ENCODE results near the gene KRT84.

- no peak for TF ChIP-seq FOXJ3 (CRISPR knock-in tag; IDR thresholded peaks at IDR 0.05; ENCODE audit: borderline replicate concordance)
- TF ChIP-seq, protein P1, sequence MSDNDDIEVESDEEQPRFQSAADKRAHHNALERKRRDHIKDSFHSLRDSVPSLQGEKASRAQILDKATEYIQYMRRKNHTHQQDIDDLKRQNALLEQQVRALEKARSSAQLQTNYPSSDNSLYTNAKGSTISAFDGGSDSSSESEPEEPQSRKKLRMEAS (CRISPR knock-in tag; IDR thresholded peaks at IDR 0.05) = no peak
- TF ChIP-seq, protein P2, sequence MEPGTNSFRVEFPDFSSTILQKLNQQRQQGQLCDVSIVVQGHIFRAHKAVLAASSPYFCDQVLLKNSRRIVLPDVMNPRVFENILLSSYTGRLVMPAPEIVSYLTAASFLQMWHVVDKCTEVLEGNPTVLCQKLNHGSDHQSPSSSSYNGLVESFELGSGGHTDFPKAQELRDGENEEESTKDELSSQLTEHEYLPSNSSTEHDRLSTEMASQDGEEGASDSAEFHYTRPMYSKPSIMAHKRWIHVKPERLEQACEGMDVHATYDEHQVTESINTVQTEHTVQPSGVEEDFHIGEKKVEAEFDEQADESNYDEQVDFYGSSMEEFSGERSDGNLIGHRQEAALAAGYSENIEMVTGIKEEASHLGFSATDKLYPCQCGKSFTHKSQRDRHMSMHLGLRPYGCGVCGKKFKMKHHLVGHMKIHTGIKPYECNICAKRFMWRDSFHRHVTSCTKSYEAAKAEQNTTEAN (CRISPR knock-in tag; IDR thresholded peaks at IDR 0.05) = no peak
- TF ChIP-seq GABPB1 (CRISPR knock-in tag; IDR thresholded peaks at IDR 0.05) = no peak
- no peak for TF ChIP-seq ZNF232 (CRISPR knock-in tag; IDR thresholded peaks at IDR 0.05)
- no peak for TF ChIP-seq TEAD1 (CRISPR knock-in tag; IDR thresholded peaks at IDR 0.05)
- TF ChIP-seq, protein P3, sequence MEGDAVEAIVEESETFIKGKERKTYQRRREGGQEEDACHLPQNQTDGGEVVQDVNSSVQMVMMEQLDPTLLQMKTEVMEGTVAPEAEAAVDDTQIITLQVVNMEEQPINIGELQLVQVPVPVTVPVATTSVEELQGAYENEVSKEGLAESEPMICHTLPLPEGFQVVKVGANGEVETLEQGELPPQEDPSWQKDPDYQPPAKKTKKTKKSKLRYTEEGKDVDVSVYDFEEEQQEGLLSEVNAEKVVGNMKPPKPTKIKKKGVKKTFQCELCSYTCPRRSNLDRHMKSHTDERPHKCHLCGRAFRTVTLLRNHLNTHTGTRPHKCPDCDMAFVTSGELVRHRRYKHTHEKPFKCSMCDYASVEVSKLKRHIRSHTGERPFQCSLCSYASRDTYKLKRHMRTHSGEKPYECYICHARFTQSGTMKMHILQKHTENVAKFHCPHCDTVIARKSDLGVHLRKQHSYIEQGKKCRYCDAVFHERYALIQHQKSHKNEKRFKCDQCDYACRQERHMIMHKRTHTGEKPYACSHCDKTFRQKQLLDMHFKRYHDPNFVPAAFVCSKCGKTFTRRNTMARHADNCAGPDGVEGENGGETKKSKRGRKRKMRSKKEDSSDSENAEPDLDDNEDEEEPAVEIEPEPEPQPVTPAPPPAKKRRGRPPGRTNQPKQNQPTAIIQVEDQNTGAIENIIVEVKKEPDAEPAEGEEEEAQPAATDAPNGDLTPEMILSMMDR (IDR thresholded peaks at IDR 0.05) = no peak
- TF ChIP-seq ZNF121 (CRISPR knock-in tag; IDR thresholded peaks at IDR 0.05) = no peak
- TF ChIP-seq RELA (CRISPR knock-in tag; IDR thresholded peaks at IDR 0.05; ENCODE audit: borderline replicate concordance) = no peak
- TF ChIP-seq CBFB (CRISPR knock-in tag; IDR thresholded peaks at IDR 0.05; ENCODE audit: low read depth) = no peak
- no peak for TF ChIP-seq OVOL2 (CRISPR knock-in tag; IDR thresholded peaks at IDR 0.05; ENCODE audit: borderline replicate concordance)
- TF ChIP-seq E2F5 (CRISPR knock-in tag; IDR thresholded peaks at IDR 0.05) = no peak
- TF ChIP-seq ZBTB21 (CRISPR knock-in tag; IDR thresholded peaks at IDR 0.05; ENCODE audit: borderline replicate concordance) = no peak
Observed at GRCh38 chr12:52337054-52337453, 48.4 kb downstream of the KRT84 start.

All from WTC11 (cell line).